HG02763 (cell line): ENCODE data around the gene SCYL2.
A peak's percentile ranks its signal among the peaks of the same experiment; 100 is the strongest.
"Not testable (repeated sequence)": the region's sequence is repeated elsewhere in the genome, so short reads cannot be mapped to it uniquely, and the experiment has no call there.

Source experiments
- ATAC-seq: cut with Tn5 transposase; IDR thresholded peaks from one replicate; pipeline ENCODE4 v1.9.1; 2021; ENCODE audit warnings: mild to moderate bottlenecking, moderate library complexity; ENCODE audit not compliant: unreplicated experiment

Gene SCYL2

DNA sequence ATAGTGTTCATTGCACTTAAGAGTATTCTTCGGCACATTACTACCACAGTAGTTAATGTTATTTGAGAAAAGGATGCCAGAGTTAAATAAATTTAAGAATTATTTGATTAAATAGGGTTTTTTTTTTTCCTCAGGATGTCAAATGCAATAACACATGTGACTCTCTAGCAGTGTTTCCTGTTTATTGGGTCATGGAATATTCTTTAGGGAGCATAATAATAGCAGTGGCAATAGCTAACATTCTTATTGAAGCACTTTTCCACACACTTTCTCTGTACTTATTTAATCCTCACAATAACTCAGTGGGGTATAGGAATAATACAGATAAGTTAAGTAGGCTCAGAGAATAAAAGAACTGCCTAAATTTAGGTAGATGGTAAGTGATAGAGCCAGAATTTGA lies 44.3 kb downstream of the SCYL2 start:
- no peak for ATAC-seq

GRCh38 chr12:100317371-100317770 lies 50.4 kb downstream of the SCYL2 start:
- ATAC-seq = no peak

DNA sequence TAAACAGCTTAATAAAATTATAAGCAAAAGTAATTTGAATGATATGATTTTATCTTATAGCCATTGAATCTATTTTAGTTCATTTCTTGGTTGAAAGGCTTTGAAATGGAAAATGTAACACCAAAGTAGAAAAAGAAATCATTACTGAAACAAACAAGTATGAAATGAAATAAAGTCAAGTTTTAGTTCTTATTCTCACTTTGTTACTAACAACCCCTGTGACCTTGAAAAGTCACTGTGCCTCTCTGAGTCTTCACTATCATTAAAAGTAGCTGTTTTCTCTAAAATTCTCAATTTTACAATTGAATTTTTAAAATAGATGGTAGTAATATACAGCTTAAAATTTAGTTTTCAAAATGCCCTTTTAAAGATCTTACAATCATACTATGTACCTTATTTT lies 57.5 kb downstream of the SCYL2 start:
- ATAC-seq = no peak

DNA sequence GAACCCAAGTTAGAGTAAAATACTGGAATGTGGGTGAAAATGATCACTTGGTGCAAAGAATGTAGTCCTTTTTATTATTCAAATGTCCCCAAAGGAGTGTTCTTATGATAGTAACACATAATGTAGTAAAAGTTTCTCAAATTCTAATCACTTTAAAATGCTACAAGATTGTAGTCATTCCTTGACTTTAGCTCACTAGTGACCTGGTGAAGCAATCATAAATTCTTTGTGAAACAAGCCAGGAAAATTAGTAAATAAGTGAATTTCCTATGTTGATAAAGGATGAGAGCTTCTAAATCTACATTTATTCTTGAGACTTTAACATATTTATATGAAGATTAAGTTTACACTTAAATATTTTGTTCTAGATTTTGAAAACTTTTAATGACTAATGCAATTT lies 59.2 kb downstream of the SCYL2 start:
- no peak for ATAC-seq

DNA sequence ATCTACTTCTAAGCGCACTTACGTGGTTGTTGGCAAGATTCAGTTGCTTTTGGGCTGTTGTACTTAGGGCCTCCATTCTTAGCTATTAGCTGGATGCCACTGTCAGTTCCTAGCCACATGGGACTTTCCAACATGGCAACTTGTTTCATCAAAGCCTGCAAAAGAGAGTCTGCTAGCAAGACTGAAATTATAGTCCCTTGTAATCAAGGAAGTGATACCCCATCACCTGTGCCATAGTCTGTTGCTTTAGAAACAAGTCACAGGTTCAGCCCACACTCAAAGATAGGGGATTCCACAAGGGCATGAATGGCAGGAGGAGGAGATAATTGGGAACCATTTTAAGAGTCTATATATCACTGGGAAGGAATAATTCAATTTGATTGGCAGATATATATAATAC lies 62.8 kb downstream of the SCYL2 start:
- ATAC-seq = peak; percentile 93

- no peak for ATAC-seq
These were observed 64.9 kb downstream of the SCYL2 start for GRCh38 chr12:100331871-100332270.

DNA sequence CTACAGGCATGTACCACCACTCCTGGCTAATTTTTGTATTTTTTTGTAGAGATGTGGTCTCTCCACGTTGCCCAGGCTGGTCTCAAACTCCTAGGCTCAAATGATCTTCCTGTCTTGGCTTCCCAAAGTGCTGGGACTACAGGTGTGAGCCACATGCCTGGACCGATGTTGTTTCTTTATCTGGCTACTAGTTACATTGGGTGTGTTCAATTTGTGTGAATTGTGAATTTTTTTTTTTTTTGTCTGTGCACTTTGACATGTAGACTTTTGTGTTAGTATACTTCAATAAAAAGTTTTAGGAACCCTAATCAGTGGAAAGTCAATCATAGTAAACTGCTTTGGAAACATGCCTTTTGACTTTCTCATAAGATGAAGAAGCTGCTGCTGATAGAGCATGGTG lies 65.9 kb downstream of the SCYL2 start:
- ATAC-seq = no peak

- ATAC-seq = no peak
These were observed 70.3 kb downstream of the SCYL2 start for GRCh38 chr12:100337299-100337698.

DNA sequence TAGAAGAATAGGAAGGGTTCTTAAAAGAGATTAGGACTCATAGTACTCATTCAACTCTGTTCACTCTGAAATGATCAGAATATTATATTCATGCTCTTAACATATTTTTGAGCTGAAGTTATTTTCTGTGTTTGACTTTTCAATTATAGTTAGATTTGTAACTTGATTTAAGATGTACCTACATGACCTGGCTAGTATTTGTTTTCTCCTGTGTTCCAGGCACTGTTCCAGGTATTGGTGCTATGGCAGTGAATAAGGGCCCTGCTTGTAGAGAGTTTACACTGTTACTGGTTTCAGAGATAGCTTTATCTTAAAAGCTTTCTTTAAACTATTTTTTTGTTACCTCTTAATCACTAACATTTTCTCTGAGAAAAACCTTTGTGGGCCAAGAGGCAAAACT lies 70.8 kb downstream of the SCYL2 start:
- ATAC-seq = no peak

DNA sequence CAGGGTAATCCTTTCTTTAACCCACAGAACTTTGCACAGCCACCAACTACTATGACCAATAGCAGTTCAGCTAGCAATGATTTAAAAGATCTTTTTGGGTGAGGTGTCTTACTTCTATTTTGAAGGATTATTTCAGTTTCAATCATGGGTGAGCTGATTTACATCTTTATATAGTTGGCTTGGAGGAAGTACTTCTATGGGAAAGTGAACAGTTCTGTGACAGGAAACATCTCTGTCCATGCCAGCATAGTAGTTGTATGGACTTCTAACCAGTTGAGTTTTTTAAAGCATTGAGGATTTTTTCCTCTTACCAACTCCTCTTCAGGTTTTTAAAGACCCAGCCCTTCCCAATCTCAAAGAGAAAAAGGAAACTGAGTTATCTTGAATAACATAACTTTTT lies 72.1 kb downstream of the SCYL2 start:
- ATAC-seq = no peak

- not testable (repeated sequence) for ATAC-seq
These were observed 75.9 kb downstream of the SCYL2 start for GRCh38 chr12:100342897-100343296.

- ATAC-seq = not testable (repeated sequence)
These were observed 77.4 kb downstream of the SCYL2 start for GRCh38 chr12:100344351-100344750.

GRCh38 chr12:100345020-100345767 lies 78.2 kb downstream of the SCYL2 start:
- ATAC-seq = no peak

DNA sequence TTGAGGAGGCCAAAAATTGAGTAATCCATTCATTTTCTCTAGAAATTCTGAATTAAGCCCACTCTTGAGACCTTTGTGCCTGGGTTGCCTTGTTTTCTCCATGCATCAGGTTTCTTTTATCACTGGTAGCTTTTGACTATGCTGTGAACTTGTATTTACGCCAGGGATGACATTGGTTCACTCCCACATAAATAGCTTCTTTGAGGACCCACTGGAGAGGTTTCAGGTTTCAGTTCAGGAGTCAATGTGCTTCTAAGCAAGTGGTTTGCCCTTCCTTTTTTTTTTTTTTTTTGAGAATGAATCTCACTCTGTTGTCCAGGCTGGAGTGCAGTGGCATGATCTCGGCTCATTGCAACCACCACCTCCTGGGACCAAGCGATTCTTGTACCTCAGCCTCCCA lies 79.7 kb downstream of the SCYL2 start:
- ATAC-seq = no peak

DNA sequence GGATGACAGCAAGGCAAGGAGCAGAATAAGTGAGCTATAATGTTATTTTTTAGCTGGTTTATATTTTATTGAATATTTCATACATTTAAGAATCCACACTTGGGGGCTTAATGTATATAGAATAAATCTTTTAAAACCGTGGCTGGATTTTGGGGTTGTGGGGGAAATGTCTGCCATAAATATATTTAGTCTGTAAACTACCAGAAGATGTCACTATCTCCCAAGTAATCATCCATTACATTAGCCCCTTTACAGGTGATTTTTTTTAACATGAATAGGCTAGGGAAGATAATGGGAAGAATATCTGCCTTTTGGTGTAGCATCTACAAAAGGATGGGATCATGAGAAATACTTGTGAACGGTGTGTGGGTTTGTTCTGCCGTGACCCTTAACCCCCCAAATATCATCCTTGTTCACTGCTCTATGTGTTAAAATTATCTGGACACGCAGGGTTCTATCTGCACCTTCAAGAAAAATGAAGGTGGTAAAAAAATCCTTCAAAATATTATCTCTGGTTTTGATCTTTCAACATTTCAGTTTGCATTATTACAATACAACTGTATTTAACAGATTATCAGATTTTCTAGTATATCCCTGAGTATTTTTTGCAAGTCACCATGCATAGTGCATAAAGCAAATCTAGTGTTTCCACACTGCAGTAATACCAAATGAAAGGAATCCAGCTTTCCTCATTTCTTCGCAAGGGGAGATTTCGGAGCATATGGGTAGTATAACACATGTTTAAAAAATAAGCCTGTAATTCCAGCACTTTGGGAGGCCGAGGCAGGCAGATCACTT lies 81.9 kb downstream of the SCYL2 start:
- no peak for ATAC-seq

- ATAC-seq = no peak
These were observed 89.8 kb downstream of the SCYL2 start, which contains the start of gene SLC17A8 for GRCh38 chr12:100356644-100357223. Gene SLC17A8 (plus strand): TSS chr12:100357074. CDS start chr12:100357392, 318 bp downstream.

GRCh38 chr12:100359248-100359647 lies 92.3 kb downstream of the SCYL2 start:
- no peak for ATAC-seq

- no peak for ATAC-seq
These were observed 92.8 kb downstream of the SCYL2 start for GRCh38 chr12:100359822-100360221.

GRCh38 chr12:100360450-100360849 lies 93.5 kb downstream of the SCYL2 start:
- ATAC-seq = no peak

DNA sequence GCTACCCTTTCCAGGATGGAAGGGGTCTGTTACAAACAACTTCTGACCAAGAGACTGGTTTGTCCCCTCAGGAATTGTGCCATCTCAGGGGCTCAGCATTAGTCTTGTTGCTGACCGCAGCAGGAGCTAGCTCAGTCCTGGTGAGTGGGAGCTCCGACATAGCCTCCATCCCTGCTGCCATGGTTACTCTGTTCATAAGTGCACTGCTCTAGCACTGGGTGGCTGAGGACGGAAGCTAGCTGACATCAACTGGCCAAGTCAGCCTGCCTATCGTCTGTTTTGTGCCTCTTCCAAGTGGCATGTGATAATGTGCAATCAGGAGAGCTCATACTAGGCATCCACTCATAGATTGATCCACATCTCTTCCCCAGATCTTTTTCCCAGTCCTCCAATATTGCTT lies 97.3 kb downstream of the SCYL2 start:
- ATAC-seq = no peak

GRCh38 chr12:100365411-100365810 lies 98.4 kb downstream of the SCYL2 start:
- ATAC-seq = no peak

DNA sequence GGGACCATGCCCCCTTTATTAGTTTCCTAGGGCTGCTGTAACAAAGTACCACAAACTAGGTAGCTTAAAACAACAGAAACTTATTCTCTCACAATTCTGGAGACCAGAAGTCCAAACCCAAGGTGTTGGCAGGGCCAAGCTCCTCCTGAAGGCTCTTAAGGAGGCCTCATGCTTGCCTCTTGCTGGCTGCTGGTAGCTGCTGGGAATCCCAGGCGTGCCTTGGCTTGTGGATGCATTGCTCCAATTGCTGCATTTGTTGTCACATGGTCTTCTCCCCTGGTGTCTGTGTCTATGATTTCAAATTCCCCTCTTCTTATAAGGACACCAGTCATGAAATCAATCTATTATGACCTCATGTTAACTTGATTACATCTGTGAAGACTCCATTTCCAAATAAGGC lies 101.1 kb downstream of the SCYL2 start:
- no peak for ATAC-seq
